Right lobe of liver (tissue), 4 donors: ENCODE measurements around the gene CLTA.

Experiments
- CTCF ChIP-seq, 4 donors: fragments of 200-600 bp in 3 of 4; fragments of 450-650 bp in 1 of 4; IDR thresholded peaks; one replicate each; pipeline versions ENCODE4 v1.5.1 to v1.8.0; 2016 to 2022; ENCODE audit warnings: antibody characterized with exemption in 4 of 4, mild to moderate bottlenecking in 2 of 4
- POLR2A ChIP-seq: fragments of 450-650 bp; IDR thresholded peaks from one replicate; pipeline ENCODE4 v1.6.1; 2017; ENCODE audit warnings: antibody characterized with exemption, mild to moderate bottlenecking
- donor health status: DM: no; HTN: no; CAD: no.
- donor health status: DM: no; HTN: no; CAD: no.
- donor health status: DM: no; HTN: yes; CAD: no.

GRCh38 chr9:36218011-36218410 lies 27.3 kb downstream of the CLTA start:
- TF ChIP-seq POLR2A (no peak), CTCF (IDR thresholded peaks at IDR 0.05) (no peak)
